Natural killer cell (primary cell): Measurements from ENCODE around the gene KSR1. TPM values are rescaled to one million over a fixed set of nuclear protein-coding genes. Genes with fewer than 3 reads are reported as not detected.

Source experiments
- ATAC-seq, 3 donors: fragments of 150-1000 bp in 2 of 3; fragments of 200-7000 bp in 1 of 3; cut with Tn5 transposase; 1 replicate in 1 of 3; 2 replicates in 2 of 3; pipeline ENCODE4 v1.10.0; 2021; ENCODE audit warnings: mild to moderate bottlenecking in 2 of 3, moderate library complexity in 2 of 3
- DNase-seq, 2 donors: peaks; one replicate each; pipeline versions ENCODE4 v3.0.0 to v3.0.0-alpha.2; 2013 to 2021; ENCODE audit warnings: mixed read lengths in 1 of 2
- H3K27ac ChIP-seq: one replicate; pipeline ENCODE4 v1.5.1; 2013; ENCODE audit warnings: mild to moderate bottlenecking, low read length
- H3K27me3 ChIP-seq: one replicate; pipeline ENCODE4 v1.6.1; 2013; ENCODE audit warnings: low read length; ENCODE audit not compliant: control insufficient read depth, insufficient read depth
- H3K36me3 ChIP-seq: one replicate; pipeline ENCODE4 v1.6.1; 2013; ENCODE audit warnings: low read length; ENCODE audit not compliant: control insufficient read depth, insufficient read depth
- H3K4me1 ChIP-seq: one replicate; pipeline ENCODE4 v1.6.1; 2013; ENCODE audit warnings: low read length; ENCODE audit not compliant: control insufficient read depth, insufficient read depth
- H3K4me3 ChIP-seq: one replicate; pipeline ENCODE4 v1.5.1; 2013; ENCODE audit warnings: low read length
- H3K9me3 ChIP-seq: one replicate; pipeline ENCODE4 v1.6.1; 2013; ENCODE audit warnings: low read length; ENCODE audit not compliant: control insufficient read depth, insufficient read depth
- H3K27ac Mint-ChIP-seq, 2 donors: one replicate each; pipeline ENCODE4 v1.8.0; 2022; ENCODE audit warnings: mild to moderate bottlenecking in 2 of 2, mixed read lengths in 2 of 2, moderate library complexity in 1 of 2
- H3K27me3 Mint-ChIP-seq, 2 donors: one replicate each; pipeline ENCODE4 v1.8.0; 2022; ENCODE audit warnings: low read depth in 2 of 2, mixed read lengths in 2 of 2
- H3K36me3 Mint-ChIP-seq: one replicate; pipeline ENCODE4 v1.8.0; 2022; ENCODE audit warnings: mixed read lengths
- H3K4me1 Mint-ChIP-seq, 2 donors: one replicate each; pipeline ENCODE4 v1.8.0; 2022; ENCODE audit warnings: mixed read lengths in 2 of 2
- H3K4me3 Mint-ChIP-seq: one replicate; pipeline ENCODE4 v1.8.0; 2022; ENCODE audit warnings: mild to moderate bottlenecking, moderate library complexity, mixed read lengths
- H3K9me3 Mint-ChIP-seq, 2 donors: one replicate each; pipeline ENCODE4 v1.8.0; 2022; ENCODE audit warnings: mixed read lengths in 2 of 2
- WGBS: methylation state at CpG from one replicate; pipeline ENCODE4 v1.1.7; 2013; ENCODE audit warnings: missing lambda C conversion rate; ENCODE audit not compliant: insufficient coverage; 5-methylcytosine and 5-hydroxymethylcytosine counted together
- intact Hi-C: fragments of 100-400 bp; cut with micrococcal nuclease; formaldehyde crosslinking; loops from one replicate; pipeline ENCODE4 v1.14.2; 2022
- total RNA-seq, 4 donors: library from RNA; stranded (reverse); fragments of 120-200 nt in 1 of 4; gene quantifications; one replicate each; pipeline versions ENCODE4 v1.2.3 to v1.2.4, GENCODE V29; 2013 to 2022
- TF ChIP-seq, protein P1 (sequence below): fragments of 200-600 bp; IDR thresholded peaks from one replicate; pipeline ENCODE4 v1.8.0; 2022; ENCODE audit warnings: antibody characterized with exemption

KSR1 gene
- total RNA-seq, 3 donors from 2014 or later (not counting 1 experiment from before 2014, with no cell fraction given): 46.4 to 63.1 (median 59.2) TPM

DNA sequence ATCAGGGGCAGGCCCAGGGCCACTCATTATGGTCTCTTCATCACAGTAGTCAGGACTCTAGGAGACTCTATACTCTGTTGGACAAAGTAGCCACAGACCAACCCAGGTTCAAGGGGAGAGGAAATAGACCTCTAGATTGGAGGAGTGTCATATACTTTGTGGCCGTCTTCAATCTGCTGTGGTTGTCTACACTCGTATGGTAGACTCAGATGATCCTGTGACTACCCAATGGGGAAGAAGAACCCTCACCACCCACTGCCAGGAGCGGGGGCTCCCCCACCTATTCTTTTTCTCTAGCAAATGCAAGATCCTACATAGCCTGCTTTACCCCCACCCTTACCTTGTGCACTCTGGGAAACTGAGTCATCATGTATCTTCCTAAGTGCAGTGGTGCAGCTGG is 80.5 kb downstream of the KSR1 start:
- Mint-ChIP-seq H3K4me1 (peaks cover 32 to 38% of the 10 kb centered on the region in 2 donors), H3K9me3 (no peaks in the 10 kb centered on the region), H3K4me3 (no peak overlapping the region), H3K36me3 (no peaks in the 10 kb centered on the region), H3K27me3 (no peaks in the 10 kb centered on the region), H3K27ac (peak overlapping the region in 1 of 2 donors; percentile 24)
- peak in 1 of 3 donors; percentile 67 for ATAC-seq
- WGBS: 42% methylated on average over 3 of the region's 3 CpGs
- Histone ChIP-seq H3K27ac (no peak overlapping the region), H3K27me3 (no peaks in the 10 kb centered on the region), H3K4me3 (no peak overlapping the region), H3K36me3 (no peaks in the 10 kb centered on the region), H3K9me3 (no peaks in the 10 kb centered on the region), H3K4me1 (peaks cover 29% of the 10 kb centered on the region)
- DNase-seq: no peak
- TF ChIP-seq, protein P1, sequence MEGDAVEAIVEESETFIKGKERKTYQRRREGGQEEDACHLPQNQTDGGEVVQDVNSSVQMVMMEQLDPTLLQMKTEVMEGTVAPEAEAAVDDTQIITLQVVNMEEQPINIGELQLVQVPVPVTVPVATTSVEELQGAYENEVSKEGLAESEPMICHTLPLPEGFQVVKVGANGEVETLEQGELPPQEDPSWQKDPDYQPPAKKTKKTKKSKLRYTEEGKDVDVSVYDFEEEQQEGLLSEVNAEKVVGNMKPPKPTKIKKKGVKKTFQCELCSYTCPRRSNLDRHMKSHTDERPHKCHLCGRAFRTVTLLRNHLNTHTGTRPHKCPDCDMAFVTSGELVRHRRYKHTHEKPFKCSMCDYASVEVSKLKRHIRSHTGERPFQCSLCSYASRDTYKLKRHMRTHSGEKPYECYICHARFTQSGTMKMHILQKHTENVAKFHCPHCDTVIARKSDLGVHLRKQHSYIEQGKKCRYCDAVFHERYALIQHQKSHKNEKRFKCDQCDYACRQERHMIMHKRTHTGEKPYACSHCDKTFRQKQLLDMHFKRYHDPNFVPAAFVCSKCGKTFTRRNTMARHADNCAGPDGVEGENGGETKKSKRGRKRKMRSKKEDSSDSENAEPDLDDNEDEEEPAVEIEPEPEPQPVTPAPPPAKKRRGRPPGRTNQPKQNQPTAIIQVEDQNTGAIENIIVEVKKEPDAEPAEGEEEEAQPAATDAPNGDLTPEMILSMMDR: no peak
- intact Hi-C loops: no loop called here

DNA sequence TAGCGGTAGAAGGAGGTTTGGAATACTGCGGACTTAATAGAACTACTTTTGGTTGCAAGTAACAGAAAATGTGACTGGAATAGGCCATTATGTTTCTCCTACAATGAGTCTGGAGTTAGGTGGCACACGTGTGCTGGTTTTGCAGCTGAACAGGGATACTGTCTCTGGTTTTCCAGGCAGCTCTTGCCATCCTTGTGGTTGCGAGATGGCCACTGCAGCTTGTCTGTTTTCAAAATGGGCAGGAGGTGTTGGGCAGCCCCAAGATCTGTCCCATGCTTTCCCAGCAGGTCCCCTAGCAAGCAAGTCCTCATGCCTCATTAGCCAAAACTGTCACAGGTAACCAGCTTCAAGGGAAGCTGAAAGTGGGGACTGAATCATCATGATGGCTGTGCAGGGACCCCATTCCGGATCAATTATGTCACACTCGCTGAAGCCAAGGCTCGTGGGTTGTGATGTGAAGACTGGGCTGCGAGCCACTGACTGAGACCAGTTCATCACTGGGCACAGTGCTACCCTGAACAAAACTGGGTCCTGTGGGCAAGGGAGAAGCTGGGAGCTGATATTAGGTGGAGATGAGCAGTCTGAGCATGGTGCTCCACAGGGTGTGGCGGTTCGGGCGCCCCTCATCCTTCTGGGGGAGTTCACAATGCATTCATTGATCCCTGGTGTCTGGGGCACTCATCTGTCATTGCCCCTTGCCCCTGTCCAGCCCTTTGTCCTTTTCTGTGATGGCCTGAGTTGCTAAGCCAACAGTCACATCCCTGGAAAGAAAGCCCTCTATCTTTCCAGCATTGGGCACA is 82.1 kb downstream of the KSR1 start:
- H3K4me1 Mint-ChIP-seq: peaks cover 36% of the 10 kb centered on the region in 2 donors
- H3K4me3 Mint-ChIP-seq: no peak overlapping the region
- H3K27ac Mint-ChIP-seq: no peak overlapping the region
- DNase-seq (no peak), ATAC-seq (no peak)
- 96% methylated on average over 11 of the region's 11 CpGs for WGBS
- no peaks in the 10 kb centered on the region for H3K27me3 Mint-ChIP-seq
- Histone ChIP-seq H3K9me3 (no peaks in the 10 kb centered on the region), H3K27me3 (no peaks in the 10 kb centered on the region), H3K36me3 (no peaks in the 10 kb centered on the region), H3K27ac (no peak overlapping the region), H3K4me3 (no peak overlapping the region), H3K4me1 (peaks cover 31% of the 10 kb centered on the region)
- H3K36me3 Mint-ChIP-seq: no peaks in the 10 kb centered on the region
- intact Hi-C loops: no loop called here
- no peaks in the 10 kb centered on the region for H3K9me3 Mint-ChIP-seq
- TF ChIP-seq, protein P1: no peak

DNA sequence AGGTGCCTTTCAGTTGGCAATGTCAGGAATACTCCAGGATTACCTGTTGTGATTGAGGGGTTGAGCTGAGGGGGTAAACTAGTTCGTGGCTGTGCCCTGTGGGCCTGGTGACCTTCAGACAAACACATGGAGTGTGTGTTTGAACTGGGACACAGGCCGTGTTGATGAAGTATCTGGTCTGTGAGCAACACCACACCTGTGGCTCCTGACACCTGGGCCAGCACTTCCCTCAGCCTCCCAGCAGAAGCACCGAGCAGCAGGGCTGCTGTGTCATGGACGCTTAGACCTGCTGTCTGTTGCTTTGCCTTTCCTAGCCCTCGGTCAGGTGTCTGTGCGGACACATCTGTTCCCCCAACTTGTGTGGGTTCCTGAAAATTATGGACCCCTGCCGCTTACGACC is 82.9 kb downstream of the KSR1 start:
- Mint-ChIP-seq H3K27me3 (no peaks in the 10 kb centered on the region), H3K27ac (no peak overlapping the region), H3K9me3 (no peaks in the 10 kb centered on the region), H3K36me3 (no peaks in the 10 kb centered on the region), H3K4me3 (no peak overlapping the region), H3K4me1 (peaks cover 41 to 44% of the 10 kb centered on the region in 2 donors)
- Histone ChIP-seq H3K27me3 (no peaks in the 10 kb centered on the region), H3K9me3 (no peaks in the 10 kb centered on the region), H3K4me3 (no peak overlapping the region), H3K27ac (no peak overlapping the region), H3K4me1 (peaks cover 38% of the 10 kb centered on the region), H3K36me3 (no peaks in the 10 kb centered on the region)
- WGBS: 92% methylated on average over 8 of the region's 8 CpGs
- intact Hi-C loops: no loop called here
- TF ChIP-seq, protein P1: no peak
- no peak for DNase-seq
- ATAC-seq: no peak
